Measurements from ENCODE around the gene PLAC1.

Gene PLAC1

DNA sequence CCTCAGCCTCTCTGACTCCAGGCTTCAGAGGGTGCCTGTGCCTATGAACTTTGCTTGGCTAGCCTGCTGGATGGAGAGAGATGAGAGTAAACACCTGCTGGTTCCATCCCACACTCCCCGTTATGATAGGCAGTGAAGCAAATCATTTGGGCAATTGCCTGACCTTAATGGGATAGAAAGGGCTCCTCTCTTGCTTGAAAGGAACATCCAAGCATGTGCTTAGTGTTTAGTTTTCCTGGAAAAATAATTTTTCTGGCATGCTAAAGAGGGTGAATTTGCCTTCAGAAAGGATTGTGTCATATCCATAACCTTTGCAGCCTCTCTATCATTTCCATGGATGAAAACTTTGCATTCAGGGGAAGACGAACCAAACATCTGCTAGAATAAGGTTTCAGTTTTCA lies 10.8 kb downstream of the PLAC1 start:
- no peak overlapping the region for H3K4me3 ChIP-seq (ENCODE audit: low read depth, low read length)
- TF ChIP-seq, protein P1, sequence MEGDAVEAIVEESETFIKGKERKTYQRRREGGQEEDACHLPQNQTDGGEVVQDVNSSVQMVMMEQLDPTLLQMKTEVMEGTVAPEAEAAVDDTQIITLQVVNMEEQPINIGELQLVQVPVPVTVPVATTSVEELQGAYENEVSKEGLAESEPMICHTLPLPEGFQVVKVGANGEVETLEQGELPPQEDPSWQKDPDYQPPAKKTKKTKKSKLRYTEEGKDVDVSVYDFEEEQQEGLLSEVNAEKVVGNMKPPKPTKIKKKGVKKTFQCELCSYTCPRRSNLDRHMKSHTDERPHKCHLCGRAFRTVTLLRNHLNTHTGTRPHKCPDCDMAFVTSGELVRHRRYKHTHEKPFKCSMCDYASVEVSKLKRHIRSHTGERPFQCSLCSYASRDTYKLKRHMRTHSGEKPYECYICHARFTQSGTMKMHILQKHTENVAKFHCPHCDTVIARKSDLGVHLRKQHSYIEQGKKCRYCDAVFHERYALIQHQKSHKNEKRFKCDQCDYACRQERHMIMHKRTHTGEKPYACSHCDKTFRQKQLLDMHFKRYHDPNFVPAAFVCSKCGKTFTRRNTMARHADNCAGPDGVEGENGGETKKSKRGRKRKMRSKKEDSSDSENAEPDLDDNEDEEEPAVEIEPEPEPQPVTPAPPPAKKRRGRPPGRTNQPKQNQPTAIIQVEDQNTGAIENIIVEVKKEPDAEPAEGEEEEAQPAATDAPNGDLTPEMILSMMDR (IDR thresholded peaks at IDR 0.05; ENCODE audit: control insufficient read depth, extremely low read depth, insufficient read depth), result no peak
- no peak for DNase-seq (ENCODE audit: low read depth)

DNA sequence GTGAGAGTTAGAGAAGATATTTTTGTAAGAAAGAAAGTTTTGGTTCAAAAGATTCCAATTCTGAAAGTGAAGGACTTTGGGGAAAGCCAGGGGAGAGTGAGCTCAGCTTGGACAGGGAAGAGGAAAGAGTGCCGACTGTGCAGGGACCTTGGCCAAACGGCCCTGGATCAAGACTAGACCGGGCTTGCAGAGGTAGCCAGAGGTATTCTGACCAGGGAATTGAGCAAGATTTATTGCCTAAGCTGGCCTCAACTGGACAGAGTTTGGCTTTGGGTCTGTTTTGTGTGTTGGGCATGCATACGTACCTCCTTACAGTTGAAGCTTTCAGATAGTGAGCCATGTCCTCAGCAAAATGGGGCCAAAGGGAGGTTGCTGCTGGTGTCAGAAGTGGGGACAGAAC lies 11.6 kb downstream of the PLAC1 start:
- no peak overlapping the region for H3K4me3 ChIP-seq (ENCODE audit: low read depth, low read length)
- TF ChIP-seq, protein P1 (IDR thresholded peaks at IDR 0.05; ENCODE audit: control insufficient read depth, extremely low read depth, insufficient read depth), result no peak
- DNase-seq (ENCODE audit: low read depth), result no peak

DNA sequence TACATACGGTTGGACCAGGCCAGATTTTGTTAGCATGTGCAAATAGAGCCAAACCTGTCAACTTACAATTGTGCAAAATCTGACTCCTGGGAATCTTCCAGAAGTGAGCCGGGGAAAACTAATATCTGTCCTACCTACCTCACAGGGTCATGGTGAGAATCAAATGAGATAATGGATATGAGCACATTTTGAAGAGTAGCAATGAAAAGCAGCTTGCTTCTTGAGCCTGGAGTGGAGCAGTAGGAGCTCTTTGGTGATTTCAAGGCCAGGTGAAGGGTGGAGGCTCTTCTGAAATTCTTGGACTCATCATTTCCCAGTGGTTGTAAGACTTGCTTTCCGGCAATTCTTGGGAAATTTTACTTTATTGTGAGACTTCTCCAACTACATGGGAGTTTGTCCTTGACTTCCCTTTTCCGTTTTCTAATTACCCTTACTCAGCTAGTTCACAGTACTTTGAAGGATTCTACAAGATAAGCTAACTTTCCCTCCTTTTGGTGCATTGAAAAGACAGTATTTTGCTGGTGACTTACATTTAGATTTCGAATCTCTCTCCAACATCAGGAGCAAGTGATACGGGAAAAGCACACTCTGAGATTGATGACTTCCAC lies 12.2 kb downstream of the PLAC1 start:
- H3K4me3 ChIP-seq (ENCODE audit: low read depth, low read length), result no peak overlapping the region
- no peak for DNase-seq (ENCODE audit: low read depth)
- TF ChIP-seq, protein P1 (IDR thresholded peaks at IDR 0.05; ENCODE audit: control insufficient read depth, extremely low read depth, insufficient read depth), result no peak

DNA sequence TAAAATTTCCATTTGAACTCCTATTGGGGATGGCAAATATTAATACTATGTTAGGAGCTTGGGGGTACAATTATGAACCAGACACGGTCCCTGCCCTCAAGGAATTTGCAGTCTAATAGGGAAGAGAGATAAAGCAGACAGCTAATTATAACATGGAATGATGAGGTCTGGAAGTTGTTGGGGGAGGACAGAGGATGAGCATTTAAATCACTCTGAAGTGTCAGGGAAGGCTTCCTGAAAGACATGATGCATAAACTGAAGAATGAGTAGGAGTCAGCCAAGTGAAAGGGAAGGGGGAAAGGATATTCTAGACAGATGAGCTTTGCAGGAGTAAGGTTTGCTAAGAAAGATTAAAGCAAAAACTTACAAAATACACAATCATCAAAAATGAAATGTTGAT lies 15.9 kb downstream of the PLAC1 start:
- no peak overlapping the region for H3K4me3 ChIP-seq (ENCODE audit: low read depth, low read length)
- TF ChIP-seq, protein P1 (IDR thresholded peaks at IDR 0.05; ENCODE audit: control insufficient read depth, extremely low read depth, insufficient read depth), result no peak
- no peak for DNase-seq (ENCODE audit: low read depth)

DNA sequence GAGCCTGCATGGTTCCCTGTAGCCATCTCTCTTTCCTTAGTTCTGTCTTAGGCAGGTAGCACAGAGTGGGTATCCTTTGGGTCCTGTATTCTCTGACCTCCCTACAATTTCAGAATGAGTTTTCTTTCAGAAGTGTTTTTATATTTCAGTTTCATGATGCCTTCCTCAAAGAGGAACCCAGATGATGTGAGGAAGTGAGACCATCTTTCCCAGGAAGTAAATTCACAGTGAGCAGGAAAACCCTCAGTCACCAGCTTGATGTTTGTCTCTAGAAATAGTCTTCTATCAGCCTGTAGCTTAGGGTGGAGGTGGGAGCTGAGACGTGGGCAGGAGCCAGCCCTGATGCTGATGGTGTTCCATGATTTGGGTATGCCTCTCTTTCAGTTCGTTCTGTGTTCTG lies 16.9 kb downstream of the PLAC1 start:
- DNase-seq (ENCODE audit: low read depth), result no peak
- H3K4me3 ChIP-seq (ENCODE audit: low read depth, low read length), result no peak overlapping the region
- TF ChIP-seq, protein P1 (IDR thresholded peaks at IDR 0.05; ENCODE audit: control insufficient read depth, extremely low read depth, insufficient read depth), result no peak

DNA sequence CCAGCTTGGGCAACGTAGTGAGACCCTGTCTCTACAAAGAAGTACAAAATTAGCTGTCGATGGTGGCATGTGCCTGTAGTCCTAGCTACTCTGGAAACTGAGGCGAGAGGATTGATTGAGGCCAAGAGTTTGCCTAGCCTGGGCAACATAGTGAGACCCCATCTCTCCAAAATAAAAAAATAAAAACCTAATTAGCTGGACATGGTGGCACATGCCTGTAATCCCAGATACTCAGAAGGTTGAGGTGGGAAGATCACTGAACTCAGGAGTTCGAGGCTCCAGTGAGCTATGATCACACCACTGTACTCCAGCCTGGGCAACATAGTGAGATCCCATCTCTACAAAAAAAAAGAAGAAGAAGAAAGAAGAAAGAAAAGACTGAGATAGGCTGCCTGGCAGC lies 17.4 kb downstream of the PLAC1 start:
- H3K4me3 ChIP-seq (ENCODE audit: low read depth, low read length), result no peak overlapping the region
- TF ChIP-seq, protein P1 (IDR thresholded peaks at IDR 0.05; ENCODE audit: control insufficient read depth, extremely low read depth, insufficient read depth), result no peak
- no peak for DNase-seq (ENCODE audit: low read depth)

DNA sequence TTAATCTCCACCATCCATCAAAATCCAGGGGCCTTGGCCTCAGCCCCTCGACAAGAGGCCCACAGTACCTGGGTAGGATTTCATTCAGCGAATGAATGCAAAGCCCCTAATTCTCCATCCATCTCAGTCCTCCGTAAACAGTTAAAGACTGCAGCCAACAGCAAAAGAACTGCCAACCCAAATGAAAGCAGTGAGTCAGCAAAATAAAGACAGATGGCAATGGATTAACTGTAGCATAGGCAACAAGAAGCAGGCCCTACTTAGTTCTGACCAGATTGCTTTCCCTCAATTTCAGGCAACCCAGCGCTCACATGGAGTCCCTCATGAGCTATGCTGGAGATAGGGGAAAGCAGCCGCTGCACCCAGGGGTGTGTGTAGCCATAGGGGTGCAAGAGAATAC lies 21.4 kb downstream of the PLAC1 start:
- H3K4me3 ChIP-seq (ENCODE audit: low read depth, low read length), result no peak overlapping the region
- TF ChIP-seq, protein P1 (IDR thresholded peaks at IDR 0.05; ENCODE audit: control insufficient read depth, extremely low read depth, insufficient read depth), result no peak
- no peak for DNase-seq (ENCODE audit: low read depth)

All from LNCaP clone FGC (cell line).